Right hindlimb (tissue), 1 donor: ENCODE results near the gene ZNF549.
A peak's percentile ranks its signal among the peaks of the same experiment; 100 is the strongest.

ENCODE experiments used
- DNase-seq: peaks from one replicate; pipeline ENCODE4 v3.0.0-alpha.2; 2018

Gene ZNF549

GRCh38 chr19:57570707-57571106, 43.6 kb downstream of the ZNF549 start:
- DNase-seq = no peak

- DNase-seq = no peak
These were observed 45.3 kb downstream of the ZNF549 start for GRCh38 chr19:57572415-57572947.

- DNase-seq = no peak
These were observed 49.5 kb downstream of the ZNF549 start for GRCh38 chr19:57576661-57577060.

- peak; percentile 97 for DNase-seq
These were observed 51.5 kb downstream of the ZNF549 start, which contains the start of gene ZNF416 for GRCh38 chr19:57578487-57579205. ZNF416 (minus strand) TSS chr19:57578911; CDS start chr19:57578704, 207 bp downstream.

DNA sequence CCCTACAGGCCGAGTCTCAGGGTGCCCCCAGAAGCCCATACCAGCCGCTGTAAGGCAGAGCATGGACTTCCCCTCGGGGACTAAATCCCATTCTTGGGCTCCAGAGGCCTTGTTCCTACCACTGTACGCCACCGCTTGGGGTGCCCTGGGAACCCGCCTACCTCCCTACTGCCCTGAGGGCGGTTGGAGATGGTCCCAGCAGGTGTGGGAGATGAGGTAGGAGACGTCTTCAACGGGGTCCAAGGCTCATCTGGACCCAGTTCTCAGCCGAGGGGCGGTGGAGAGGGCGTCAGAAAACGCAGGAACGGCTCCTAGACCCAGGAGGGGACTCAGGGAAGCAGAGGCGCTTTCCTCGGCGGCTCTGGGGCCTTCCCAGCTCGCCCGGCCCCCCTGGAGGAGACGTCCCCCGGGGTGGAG, 56.0 kb downstream of the ZNF549 start:
- DNase-seq = no peak

DNA sequence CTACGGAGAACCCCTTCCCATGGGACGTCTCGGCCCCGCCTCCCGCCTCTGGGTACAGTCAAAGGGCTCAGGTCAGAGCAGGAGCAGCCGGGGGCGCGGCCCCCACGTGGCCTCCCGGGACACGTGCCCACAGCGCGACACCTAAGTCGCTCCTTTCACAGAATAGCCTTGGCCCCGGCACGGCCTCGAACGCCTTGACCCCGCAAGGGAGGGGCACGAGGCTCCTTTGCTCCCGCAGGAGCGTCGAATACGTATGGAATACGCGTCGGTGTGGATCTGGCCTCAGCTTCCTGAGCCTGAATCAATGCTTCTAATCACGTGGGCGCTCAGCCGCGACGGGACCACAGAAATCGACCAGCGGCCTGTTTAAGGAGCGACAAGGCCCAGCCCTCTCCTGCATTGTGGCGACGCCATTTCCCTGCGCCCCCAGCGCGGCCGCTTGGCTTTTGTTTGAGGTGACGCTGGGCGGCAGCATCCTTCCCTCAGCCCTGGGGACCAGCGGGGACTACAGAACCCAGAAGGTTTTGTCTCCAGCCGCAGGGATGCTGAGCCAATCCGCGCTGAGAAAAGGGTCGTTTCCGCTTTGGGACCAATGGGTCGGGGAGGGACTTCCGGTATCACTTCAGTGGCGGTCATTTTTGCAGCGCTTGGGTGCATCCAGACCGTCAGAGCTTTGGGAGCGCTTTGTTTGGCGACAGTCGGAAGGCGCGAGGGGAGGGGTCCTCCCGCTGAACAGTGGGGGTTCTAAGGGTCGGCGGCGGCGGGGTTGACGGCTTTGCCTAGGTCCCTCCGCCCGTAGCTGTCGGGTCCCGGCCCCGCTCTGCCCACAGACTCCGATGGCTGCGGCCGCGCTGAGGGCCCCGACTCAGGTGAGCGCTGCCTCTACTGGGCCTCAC, 56.6 kb downstream of the ZNF549 start, which contains the start of gene ZIK1:
TSS of gene ZIK1 (plus strand) at position 625 of the 896 bp plus-strand sequence. CDS start at position 837, 212 bp downstream.
- DNase-seq = peak; percentile 95

GRCh38 chr19:57587529-57587928, 60.4 kb downstream of the ZNF549 start:
- no peak for DNase-seq

DNA sequence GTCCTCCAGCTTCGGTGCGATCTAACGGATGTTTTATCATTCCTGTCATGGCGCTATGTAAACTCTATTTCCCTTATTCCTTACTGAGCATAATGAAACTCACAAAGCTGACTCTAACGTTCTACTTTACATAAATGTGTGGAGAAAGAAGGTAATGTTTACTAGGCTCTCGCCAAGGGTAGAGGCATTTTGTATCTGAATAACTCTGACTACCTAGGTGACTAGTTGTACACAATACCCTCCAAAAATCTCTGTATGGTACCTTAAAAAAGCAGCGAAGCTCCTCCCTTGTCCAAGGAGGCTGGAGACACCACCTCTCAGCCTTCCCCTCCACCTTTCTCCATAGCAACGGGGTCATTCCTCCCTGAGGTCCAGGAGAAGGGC, 72.2 kb downstream of the ZNF549 start:
- no peak for DNase-seq

DNA sequence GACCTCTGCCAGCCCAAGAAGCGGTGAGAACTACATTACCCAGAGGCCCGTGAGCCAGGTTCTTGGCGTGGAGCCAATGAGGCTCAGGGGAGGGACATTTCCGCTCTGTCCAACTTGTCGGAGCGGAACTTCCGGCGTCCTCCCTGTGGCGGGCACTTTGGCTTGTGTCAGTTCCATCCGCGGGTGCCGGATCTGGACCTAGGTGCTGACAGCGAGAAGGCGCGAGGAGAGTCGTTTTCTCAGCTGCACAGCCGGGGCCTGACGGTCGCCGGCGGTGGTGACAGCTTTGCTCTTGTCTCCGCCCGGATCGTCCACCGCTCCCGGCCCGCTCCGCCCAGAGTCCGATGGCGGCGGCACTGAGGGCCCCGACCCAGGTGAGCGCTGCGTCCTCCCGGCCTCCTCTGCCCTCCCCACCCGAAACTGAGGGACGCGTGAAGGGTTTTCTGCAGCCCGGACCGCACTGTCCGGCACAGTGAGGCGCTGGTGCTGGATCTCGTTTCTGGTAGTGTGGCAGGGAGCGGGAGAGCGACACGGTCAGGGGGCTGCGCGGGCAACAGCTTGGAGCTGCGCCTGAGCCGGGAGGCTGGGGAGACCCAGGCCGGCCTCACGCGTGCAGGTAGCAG, 72.7 kb downstream of the ZNF549 start, which contains the start of gene ZNF530:
TSS of gene ZNF530 (plus strand) at position 125 of the 623 bp plus-strand sequence. CDS start 4,461 bp downstream, outside the sequence.
- DNase-seq = peak; percentile 94

DNA sequence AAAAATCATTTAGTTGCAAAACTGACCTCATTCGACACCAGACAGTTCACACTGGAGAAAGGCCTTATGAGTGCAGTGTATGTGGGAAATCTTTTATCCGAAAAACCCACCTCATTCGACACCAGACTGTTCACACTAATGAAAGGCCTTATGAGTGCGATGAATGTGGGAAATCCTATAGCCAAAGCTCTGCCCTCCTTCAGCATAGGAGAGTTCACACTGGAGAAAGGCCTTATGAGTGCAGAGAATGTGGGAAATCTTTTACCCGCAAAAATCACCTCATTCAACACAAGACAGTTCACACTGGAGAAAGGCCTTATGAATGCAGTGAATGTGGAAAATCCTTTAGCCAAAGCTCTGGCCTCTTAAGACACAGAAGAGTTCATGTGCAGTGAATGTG, 79.8 kb downstream of the ZNF549 start:
- no peak for DNase-seq
